Measurements from ENCODE around the gene RBM42.

The RBM42 gene

DNA sequence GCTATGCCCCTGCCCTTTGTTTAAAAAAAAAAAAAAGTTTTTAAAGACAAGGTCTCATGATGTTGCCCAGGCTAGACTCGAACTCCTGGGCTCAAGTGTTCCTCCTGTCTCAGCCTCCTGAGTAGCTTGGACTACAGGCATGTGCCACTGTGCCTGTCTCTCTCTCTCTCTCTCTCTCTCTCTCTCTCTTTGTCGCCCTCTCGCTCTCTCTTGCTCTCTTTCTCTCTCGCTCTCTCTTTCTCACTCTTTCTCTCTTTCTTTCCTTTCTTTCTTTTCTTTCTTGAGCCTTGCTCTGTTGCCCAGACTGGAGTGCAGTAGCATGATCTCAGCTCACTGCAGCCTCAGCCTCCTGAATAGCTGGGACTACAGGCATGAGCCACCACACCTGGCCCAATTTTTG lies 26.8 kb downstream of the RBM42 start:
- no peak for FAIRE-seq

DNA sequence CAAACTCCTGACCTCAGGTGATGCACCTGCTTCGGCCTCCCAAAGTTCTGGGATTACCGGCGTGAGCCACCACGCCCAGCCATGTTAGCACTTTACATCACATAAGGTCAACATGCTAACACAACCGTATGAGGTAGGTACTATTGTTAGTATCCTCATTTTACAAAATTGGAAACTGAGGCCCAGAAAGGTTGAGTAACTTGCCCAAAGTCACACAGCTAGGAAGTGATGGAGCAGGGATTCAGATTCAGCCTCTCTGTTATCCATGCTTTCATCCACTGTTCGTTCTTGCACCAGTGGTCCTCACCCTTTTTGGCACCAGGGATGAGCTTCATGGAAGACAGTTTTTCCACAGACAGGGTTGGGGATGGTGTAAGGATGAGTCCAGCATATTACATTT lies 27.9 kb downstream of the RBM42 start:
- no peak for FAIRE-seq

DNA sequence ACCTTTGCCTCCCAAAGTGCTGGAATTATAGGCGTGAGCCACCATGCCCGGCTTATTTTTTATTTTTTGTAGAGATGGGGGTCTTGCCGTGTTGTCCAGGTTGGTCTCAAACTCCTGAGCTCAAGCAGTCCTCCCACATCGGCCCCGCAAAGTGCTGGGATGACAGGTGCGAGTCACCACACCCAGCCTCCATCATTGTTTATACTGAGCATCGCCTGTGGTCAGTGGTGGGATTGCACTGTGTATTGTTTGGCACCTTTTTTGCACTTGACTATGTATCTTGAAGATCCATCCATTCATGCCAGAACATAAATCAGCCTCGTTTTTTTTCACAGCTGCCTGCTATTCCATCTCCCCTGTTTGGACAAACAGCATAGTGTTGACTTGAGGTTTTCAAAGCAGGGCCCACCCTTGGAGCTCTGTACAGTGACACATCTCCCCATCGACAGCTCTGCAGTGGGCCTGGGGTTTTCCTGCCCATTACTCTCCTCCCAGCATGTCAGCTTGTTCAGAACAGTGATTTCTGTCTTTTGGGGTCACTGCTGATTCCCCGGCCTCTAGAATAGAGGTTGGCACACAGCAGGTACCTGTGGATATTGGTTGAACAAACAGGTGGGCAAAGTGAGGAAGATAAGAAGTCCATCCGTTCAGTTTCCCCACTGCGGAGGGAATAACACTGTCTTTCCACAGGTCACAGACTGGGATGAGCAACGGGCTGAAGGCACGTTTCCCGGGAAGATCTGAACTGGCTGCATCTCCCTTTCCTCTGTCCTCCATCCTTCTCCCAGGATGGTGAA lies 29.3 kb downstream of the RBM42 start:
- FAIRE-seq = no peak

DNA sequence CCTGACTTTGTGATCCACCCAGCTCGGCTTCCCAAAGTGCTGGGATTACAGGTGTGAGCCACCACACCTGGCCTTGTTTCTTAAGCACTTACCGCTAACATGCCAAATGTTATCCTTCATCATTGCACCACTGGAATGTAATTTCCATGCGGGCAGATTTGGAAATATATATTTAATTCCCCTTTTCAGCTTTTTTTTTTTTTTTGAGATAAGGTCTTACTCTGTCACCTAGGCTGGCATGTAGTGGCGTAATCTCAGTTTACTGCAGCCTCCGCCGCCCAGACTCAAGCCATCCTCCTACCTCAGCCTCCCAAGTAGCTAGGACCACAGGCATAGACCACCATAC lies 33.1 kb downstream of the RBM42 start:
- FAIRE-seq = no peak

DNA sequence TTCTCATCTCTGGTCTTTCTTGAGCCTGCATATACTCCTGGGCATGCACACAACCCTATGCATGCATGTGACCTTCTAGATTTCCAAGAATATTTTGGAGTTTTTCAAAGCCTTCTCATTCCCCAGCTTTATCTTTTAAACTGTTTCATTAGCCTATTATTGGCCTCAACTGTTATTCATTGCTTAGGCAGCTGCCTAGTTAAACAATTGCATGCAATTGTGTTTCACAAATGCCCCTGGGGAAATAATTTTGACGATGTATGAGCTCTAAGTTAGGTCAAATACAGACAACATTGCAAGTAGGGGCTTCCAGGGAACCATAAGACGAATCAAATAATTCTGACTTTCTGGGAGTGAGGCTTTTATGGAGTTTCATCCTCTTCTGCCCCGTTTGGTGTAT lies 35.1 kb downstream of the RBM42 start:
- FAIRE-seq = no peak

DNA sequence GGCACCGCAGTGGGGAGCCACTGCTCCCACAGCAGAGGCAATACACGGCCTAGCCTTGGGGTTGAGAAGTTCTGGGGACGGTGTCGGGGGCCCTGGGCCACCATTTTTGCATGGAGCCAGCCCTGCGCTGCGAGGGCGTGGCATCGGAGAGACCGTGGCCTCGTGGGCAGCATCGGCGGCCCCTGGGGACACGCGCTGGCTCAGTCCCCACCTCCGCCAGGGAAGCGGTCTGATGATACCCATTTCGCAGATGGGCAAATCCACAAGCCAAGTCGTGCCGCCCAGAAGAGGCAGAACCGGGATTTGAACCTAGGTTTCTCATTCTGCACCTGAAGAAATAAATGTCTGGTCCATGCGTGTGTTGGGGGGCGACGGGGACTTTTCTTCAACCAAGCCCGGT lies 36.3 kb downstream of the RBM42 start:
- no peak for FAIRE-seq

DNA sequence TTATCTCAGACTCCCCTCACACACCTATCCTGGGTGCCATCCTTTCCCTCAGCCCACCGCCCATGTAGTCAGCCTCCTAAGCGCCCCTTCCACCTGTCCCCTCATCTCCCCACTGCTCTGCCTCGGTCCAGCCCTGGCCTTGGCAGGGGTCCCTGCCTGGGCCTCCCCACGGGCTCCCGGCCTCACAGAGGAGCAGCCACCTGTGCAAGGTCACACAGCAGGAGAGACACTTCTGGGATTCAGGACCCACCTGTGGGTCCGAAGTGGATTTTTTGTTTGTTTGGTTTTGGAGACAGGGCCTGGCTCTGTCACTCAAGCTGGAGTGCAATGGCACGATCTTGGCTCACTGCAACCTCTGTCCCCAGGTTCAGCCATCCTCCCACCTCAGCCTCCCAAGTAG lies 36.8 kb downstream of the RBM42 start:
- FAIRE-seq = no peak

DNA sequence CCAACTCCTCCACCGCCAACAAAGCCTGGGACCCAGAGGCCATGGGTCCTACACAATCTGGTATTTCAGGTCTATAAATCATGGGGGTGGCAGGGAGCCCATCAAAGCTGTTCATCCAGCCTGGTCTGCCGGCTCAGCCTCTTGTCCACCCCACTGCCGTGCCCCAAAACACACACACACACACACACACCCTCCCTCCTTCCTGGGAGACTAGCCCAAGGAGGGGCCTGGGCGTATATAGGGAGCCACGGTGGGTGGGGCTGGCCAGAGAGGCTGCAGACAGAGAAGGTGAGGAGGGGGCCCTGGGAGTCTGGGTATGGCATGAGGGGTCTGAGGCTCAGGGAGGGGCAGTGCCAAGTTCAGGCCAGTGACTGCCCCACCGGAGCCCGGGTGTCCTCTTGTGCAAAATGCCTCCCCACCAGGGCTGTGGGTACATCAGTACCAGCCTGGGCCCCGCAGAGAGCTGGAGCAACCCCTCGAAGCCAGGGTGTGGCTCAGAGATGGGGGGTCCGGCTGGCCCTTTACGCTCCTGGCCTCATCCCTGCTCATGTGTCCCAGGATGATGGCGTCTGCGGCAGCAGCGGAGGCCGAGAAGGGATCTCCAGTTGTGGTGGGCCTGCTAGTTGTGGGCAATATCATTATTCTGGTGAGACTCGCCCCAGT lies 37.5 kb downstream of the RBM42 start, which contains the start of gene UPK1A:
UPK1A (plus strand) TSS at position 267 of the 663 bp plus-strand sequence; CDS start at position 563, 296 bp downstream.
- FAIRE-seq = no peak

DNA sequence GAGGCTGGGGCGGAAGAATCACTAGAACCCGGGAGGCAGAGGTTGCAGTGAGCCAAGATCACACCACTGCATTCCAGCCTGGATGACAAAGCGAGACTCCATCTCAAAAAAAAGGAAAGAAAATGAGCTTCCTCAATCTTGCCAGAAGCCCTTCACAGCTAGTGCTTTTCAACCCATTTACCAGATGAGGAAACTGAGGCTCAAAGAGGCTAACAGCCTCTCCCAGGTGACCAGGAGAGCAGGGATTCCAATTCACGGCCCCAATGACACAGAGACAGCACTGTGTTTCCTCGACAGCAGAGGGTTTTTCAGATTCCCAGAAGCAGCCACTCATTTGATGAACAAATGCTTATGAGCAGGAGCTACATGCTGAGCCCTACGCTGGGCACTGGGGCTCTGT lies 40.7 kb downstream of the RBM42 start:
- FAIRE-seq = no peak

DNA sequence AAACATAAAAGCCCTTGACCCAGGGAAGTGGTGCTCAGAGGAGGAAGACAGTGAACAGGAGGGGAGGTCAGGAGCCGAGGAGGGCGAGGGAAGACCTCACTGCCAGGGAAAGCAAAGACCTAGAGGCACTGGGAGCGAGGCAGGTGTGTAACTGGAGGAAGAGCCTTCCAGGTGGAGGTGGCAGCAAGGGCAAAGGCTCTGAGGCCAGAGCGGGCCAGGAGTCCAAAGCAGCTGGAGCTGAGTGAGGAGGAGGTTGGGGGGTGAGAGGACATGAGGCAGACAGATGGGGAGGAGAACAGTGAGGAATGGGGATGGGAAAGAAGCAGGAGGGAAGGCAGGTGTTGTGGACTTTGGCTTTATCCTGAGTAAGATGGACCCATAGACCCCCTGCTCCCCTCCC lies 41.1 kb downstream of the RBM42 start:
- no peak for FAIRE-seq

DNA sequence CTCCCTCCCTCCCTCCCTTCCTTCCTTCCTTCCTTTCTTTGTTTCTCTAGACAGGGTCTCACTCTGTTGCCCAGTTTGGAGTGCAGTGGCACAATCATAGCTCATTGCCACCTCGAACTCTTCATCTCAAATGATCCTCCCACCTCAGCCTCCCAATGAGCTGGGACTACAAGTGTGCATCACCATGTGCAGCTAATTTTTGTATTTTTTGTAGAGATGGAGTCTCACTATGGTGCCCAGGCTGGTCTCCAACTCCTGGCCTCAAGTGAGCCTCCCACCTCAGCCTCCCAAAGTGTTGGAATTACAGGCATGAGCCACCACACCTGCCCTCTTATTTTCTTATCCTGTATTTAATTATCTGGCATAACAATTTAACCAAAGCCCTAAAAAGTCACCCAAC lies 41.9 kb downstream of the RBM42 start:
- FAIRE-seq = no peak

DNA sequence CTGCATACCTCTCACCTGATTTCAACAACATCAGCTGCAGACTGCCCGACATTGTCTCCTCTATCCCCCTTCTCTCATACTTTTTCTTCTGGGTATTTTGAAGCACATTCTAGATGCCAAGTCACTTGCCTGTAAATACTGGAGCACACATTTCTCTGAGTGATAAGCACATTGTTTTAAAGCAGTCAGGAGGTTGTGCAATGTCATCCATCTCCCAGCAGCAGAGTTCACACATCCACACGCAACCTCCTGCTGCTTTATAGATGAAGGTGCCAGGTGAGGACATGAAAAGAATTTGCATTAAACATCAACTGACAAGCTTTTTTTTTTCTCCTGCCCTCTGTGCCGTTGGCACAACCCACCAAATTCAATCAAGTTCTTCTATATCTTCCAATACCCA lies 43.0 kb downstream of the RBM42 start:
- FAIRE-seq = no peak

DNA sequence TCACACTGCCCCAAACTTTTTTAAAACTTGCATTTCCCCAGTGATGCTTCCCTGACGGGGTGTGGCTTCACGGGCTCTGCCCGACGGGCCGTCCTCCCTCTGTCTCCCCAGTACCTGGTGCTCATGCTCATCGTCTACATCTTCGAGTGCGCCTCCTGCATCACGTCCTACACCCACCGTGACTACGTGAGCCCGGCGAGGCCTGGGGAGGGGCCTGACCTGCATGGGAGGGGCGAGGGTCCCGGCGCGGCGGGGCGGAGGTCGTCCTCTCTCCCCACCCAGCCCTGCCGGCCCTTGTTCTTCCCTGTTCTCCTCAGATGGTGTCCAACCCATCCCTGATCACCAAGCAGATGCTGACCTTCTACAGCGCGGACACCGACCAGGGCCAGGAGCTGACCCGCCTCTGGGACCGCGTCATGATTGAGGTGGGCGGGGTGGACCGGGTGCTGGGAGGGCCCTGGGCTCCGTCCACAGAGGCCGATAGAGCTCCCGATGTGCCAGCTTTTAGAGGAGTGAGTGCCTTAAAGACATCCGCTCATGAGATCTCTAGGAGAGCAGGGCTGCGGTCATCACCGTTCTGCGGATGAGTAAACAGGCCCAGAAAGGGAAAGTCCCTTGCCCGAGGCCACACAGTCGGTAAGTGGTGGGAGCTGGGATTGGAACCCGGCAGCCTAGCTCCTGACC lies 44.4 kb downstream of the RBM42 start:
- no peak for FAIRE-seq

DNA sequence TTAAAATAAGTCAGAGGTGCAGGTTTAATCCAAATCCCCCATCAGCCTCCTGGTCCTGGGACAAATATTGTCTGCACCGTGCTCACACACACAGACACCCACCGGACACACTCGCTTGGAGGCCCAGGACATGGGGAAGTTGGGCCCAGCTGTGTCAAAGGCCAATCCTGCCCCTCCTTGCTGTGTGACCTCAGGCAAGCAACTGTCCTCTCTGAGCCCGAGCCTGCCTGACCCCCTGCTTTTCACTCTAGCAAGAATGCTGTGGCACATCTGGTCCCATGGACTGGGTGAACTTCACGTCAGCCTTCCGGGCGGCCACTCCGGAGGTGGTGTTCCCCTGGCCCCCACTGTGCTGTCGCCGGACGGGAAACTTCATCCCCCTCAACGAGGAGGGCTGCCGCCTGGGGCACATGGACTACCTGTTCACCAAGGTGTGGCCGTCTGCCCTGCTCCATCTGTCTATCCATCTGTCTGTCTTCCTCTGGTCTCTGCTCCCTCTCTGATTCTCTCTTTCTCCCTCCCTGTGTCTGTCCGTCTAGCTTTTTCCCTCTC lies 46.8 kb downstream of the RBM42 start:
- FAIRE-seq = no peak

All from G401.6 (cell line).